NT2/D1 (cell line): ENCODE measurements around the gene NPAS3.

ENCODE experiments used
- SUZ12 ChIP-seq: IDR thresholded peaks from 2 replicates; pipeline ENCODE4 v1.6.1; 2011; ENCODE audit not compliant: insufficient read length, insufficient read depth; ENCODE audit errors: extremely low read depth
- YY1 ChIP-seq: IDR thresholded peaks from 2 replicates; pipeline ENCODE4 v1.6.1; 2011; ENCODE audit not compliant: insufficient read length, insufficient read depth

DNA sequence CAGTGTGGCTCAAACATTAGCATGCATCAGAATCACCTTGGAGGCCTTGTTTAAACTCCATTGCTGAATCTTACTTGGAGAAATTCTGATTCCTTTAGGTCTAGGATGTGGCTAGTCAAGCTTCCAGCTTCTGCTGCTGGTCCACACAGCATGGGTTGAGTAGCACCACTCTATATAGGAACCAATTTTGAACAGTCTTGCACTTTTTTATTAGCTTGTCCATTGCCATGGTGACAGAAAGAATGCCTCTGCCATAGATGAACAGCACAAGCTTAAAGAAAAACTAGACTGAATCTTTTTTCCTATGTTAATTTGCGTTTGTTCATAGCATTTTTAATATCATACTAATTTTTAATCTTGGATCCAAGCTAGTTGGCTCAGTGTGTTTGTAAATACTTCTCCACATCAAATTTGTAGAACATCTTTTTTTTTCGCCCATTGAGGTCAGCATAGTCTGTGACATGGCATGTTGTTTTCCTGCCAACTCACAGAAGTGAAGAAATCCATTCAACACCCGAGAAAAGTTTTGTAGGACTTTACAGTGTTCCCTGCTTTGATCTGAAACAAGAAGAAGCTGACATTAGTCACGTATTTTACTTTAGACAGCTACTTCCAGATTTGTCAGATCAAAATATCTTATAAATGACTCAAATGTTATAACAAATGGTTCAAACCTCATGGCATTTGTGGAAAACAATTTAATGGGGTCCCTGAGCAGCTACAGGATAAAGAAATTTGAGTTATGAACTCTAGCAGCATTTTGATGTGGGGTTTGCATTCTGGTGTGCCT, 573.4 kb downstream of the NPAS3 start:
- TF ChIP-seq YY1 (no peak), SUZ12 (no peak)
